Stimulated activated CD4-positive, alpha-beta T cell treated with anti-CD3 and anti-CD28 coated beads, Interleukin-12 subunit alpha, Interleukin-12 subunit beta, amount 100 ng/mL, for 4 hours (primary cell): Measurements from ENCODE around the gene MKKS.
"Not testable (repeated sequence)": the region's sequence is repeated elsewhere in the genome, so short reads cannot be mapped to it uniquely, and the experiment has no call there.

Experiments
- DNase-seq: peaks from one replicate; pipeline ENCODE4 v3.0.0-alpha.2; 2020

Gene MKKS

GRCh38 chr20:10411673-10412072, 22.3 kb downstream of the MKKS start:
- no peak for DNase-seq

GRCh38 chr20:10408108-10408813, 25.8 kb downstream of the MKKS start:
- DNase-seq: no peak

- DNase-seq: no peak
These were observed 29.0 kb downstream of the MKKS start for GRCh38 chr20:10404959-10405530.

- no peak for DNase-seq
These were observed 29.9 kb downstream of the MKKS start for GRCh38 chr20:10404023-10404628.

- no peak for DNase-seq
These were observed 30.9 kb downstream of the MKKS start for GRCh38 chr20:10402938-10403608.

- DNase-seq: no peak
These were observed 35.1 kb downstream of the MKKS start for GRCh38 chr20:10398834-10399369.

GRCh38 chr20:10394752-10395151, 39.3 kb downstream of the MKKS start:
- DNase-seq: not testable (repeated sequence)

GRCh38 chr20:10390709-10391108, 43.3 kb downstream of the MKKS start:
- no peak for DNase-seq

GRCh38 chr20:10388597-10388996, 45.4 kb downstream of the MKKS start:
- DNase-seq: no peak

GRCh38 chr20:10387686-10388085, 46.3 kb downstream of the MKKS start:
- no peak for DNase-seq

GRCh38 chr20:10385850-10386544, 48.0 kb downstream of the MKKS start:
- DNase-seq: no peak

- no peak for DNase-seq
These were observed 52.5 kb downstream of the MKKS start for GRCh38 chr20:10381477-10381876.

- no peak for DNase-seq
These were observed 54.3 kb downstream of the MKKS start for GRCh38 chr20:10379761-10380160.

GRCh38 chr20:10376270-10377075, 57.5 kb downstream of the MKKS start:
- DNase-seq: no peak

- DNase-seq: no peak
These were observed 58.8 kb downstream of the MKKS start for GRCh38 chr20:10375191-10375590.

- no peak for DNase-seq
These were observed 60.0 kb downstream of the MKKS start for GRCh38 chr20:10374036-10374435.

- no peak for DNase-seq
These were observed 62.6 kb downstream of the MKKS start for GRCh38 chr20:10371467-10371866.

- no peak for DNase-seq
These were observed 63.7 kb downstream of the MKKS start for GRCh38 chr20:10370091-10370887.

GRCh38 chr20:10369723-10370090, 64.3 kb downstream of the MKKS start:
- no peak for DNase-seq

GRCh38 chr20:10368702-10369041, 65.3 kb downstream of the MKKS start:
- DNase-seq: no peak

- DNase-seq: no peak
These were observed 65.9 kb downstream of the MKKS start for GRCh38 chr20:10367943-10368701.
